ENCODE results near the gene RGS3. TPM values are rescaled to one million over a fixed set of nuclear protein-coding genes. Genes with fewer than 3 reads are reported as not detected.

The RGS3 gene
- total RNA-seq, 1 donor from 2014 or later: 29.9 TPM

- Mint-ChIP-seq H3K36me3 (no peaks in the 10 kb centered on the region), H3K27me3 (peaks cover 4% of the 10 kb centered on the region)
Observed at GRCh38 chr9:113630386-113631136, 167.0 kb downstream of the RGS3 start.

GRCh38 chr9:113631137-113631765, 167.7 kb downstream of the RGS3 start:
- no peak overlapping the region for H3K4me3 Mint-ChIP-seq
- no peak for TF ChIP-seq CTCF (conservative IDR thresholded peaks at IDR 0.05)
- no peak overlapping the region for H3K27ac Mint-ChIP-seq
- H3K4me1 Mint-ChIP-seq (ENCODE audit: unreplicated experiment): peaks cover 50% of the 10 kb centered on the region
- H3K9me3 Mint-ChIP-seq: no peaks in the 10 kb centered on the region
- H3K36me3 Mint-ChIP-seq: no peaks in the 10 kb centered on the region
- no peak for DNase-seq (ENCODE audit: extremely low spot score, unreplicated experiment)
- peaks cover 4% of the 10 kb centered on the region for H3K27me3 Mint-ChIP-seq

More at GRCh38 chr9:113630386-113631136, 167.0 kb downstream of the RGS3 start:
- no peak for TF ChIP-seq CTCF (conservative IDR thresholded peaks at IDR 0.05)
- DNase-seq (ENCODE audit: extremely low spot score, unreplicated experiment): no peak
- H3K9me3 Mint-ChIP-seq: no peaks in the 10 kb centered on the region
- peaks cover 44% of the 10 kb centered on the region for H3K4me1 Mint-ChIP-seq (ENCODE audit: unreplicated experiment)
- H3K4me3 Mint-ChIP-seq: no peak overlapping the region
- H3K27ac Mint-ChIP-seq: no peak overlapping the region

- Mint-ChIP-seq H3K4me1 (ENCODE audit: unreplicated experiment) (peaks cover 53% of the 10 kb centered on the region), H3K27me3 (peaks cover 3% of the 10 kb centered on the region), H3K27ac (no peak overlapping the region), H3K36me3 (no peaks in the 10 kb centered on the region), H3K9me3 (no peaks in the 10 kb centered on the region), H3K4me3 (no peak overlapping the region)
- no peak for DNase-seq (ENCODE audit: extremely low spot score, unreplicated experiment)
- TF ChIP-seq CTCF (conservative IDR thresholded peaks at IDR 0.05): no peak
Observed at GRCh38 chr9:113631871-113632665, 168.5 kb downstream of the RGS3 start.

- peaks cover 48% of the 10 kb centered on the region for H3K4me1 Mint-ChIP-seq (ENCODE audit: unreplicated experiment)
- no peak for DNase-seq (ENCODE audit: extremely low spot score, unreplicated experiment)
- no peak overlapping the region for H3K4me3 Mint-ChIP-seq
- H3K27ac Mint-ChIP-seq: no peak overlapping the region
- no peaks in the 10 kb centered on the region for H3K36me3 Mint-ChIP-seq
- H3K27me3 Mint-ChIP-seq: no peaks in the 10 kb centered on the region
- no peaks in the 10 kb centered on the region for H3K9me3 Mint-ChIP-seq
- TF ChIP-seq CTCF (conservative IDR thresholded peaks at IDR 0.05): no peak
Observed at GRCh38 chr9:113632776-113633590, 169.5 kb downstream of the RGS3 start.
